GM13977 (cell line): ENCODE data around the gene MC3R.

Experiments
- DNase-seq: peaks from one replicate; pipeline ENCODE4 v3.0.0; 2012; ENCODE audit warnings: low spot score
- CTCF ChIP-seq: IDR thresholded peaks from 2 replicates; pipeline ENCODE4 v1.5.1; 2012; ENCODE audit warnings: mild to moderate bottlenecking, control low read depth; ENCODE audit not compliant: insufficient read depth; ENCODE audit errors: extremely low read depth, missing control alignments
- in situ Hi-C: fragments of 300-500 bp; cut with MboI; formaldehyde crosslinking; loops from one replicate; pipeline ENCODE4 v1.12.0; 2022; ENCODE audit warnings: low sequenced_read_pairs, low pct_unique_long_range_greater_than_20kb, mixed read lengths, inconsistent platforms; ENCODE audit not compliant: unreplicated experiment

The MC3R gene

GRCh38 chr20:56299362-56299761 lies 50.8 kb downstream of the MC3R start:
- in situ Hi-C loops, result no loop called here
- no peak for DNase-seq
- no peak for TF ChIP-seq CTCF
